Ovary (tissue), 9 donors: ENCODE data around the gene ENAH. TPM values are rescaled to one million over a fixed set of nuclear protein-coding genes. Genes with fewer than 3 reads are reported as not detected.

Experiments used
- DNase-seq, 5 donors: peaks; one replicate each; pipeline ENCODE4 v3.0.0-alpha.2; 2019 to 2020
- H3K27ac ChIP-seq, 2 donors: fragments of 200-600 bp; one replicate each; pipeline versions ENCODE4 v1.5.1 to v1.8.0; 2019 to 2022
- H3K27me3 ChIP-seq: fragments of 200-600 bp; one replicate; pipeline ENCODE4 v1.8.0; 2022
- H3K36me3 ChIP-seq: fragments of 200-600 bp; sonication (generic); one replicate; pipeline ENCODE4 v1.5.1; 2019
- H3K4me1 ChIP-seq: one replicate; pipeline ENCODE4 v1.8.1; 2013; ENCODE audit warnings: mild to moderate bottlenecking, moderate library complexity; ENCODE audit not compliant: insufficient read depth
- H3K4me3 ChIP-seq: fragments of 200-600 bp; sonication (generic); one replicate; pipeline ENCODE4 v1.5.1; 2017
- H3K9me3 ChIP-seq, 2 donors: fragments of 200-600 bp in 1 of 2; sonication (generic) in 1 of 2; one replicate each; pipeline versions ENCODE4 v1.5.1 to v1.8.1; 2013 to 2019; ENCODE audit warnings: mild to moderate bottlenecking in 1 of 2, moderate library complexity in 1 of 2
- CTCF ChIP-seq, 3 donors: fragments of 450-650 bp in 2 of 3; fragments of 200-600 bp in 1 of 3; IDR thresholded peaks; one replicate each; pipeline versions ENCODE4 v1.5.1 to v1.8.0; 2016 to 2022; ENCODE audit warnings: antibody characterized with exemption in 3 of 3, mild to moderate bottlenecking in 1 of 3
- EP300 ChIP-seq: sonication (generic); formaldehyde crosslinking; IDR thresholded peaks from one replicate; pipeline ENCODE4 v1.6.1; 2017; ENCODE audit warnings: antibody characterized with exemption
- POLR2A ChIP-seq: fragments of 450-650 bp; IDR thresholded peaks from one replicate; pipeline ENCODE4 v1.6.1; 2017; ENCODE audit warnings: antibody characterized with exemption, mild to moderate bottlenecking, moderate library complexity
- WGBS, 3 donors: extraction: QIAGEN DNeasy Blood & Tissue Kit in 1 of 3; methylation state at CpG; one replicate each; pipeline versions ENCODE4 v1.1.5 to v1.1.7; 2013 to 2017; 5-methylcytosine and 5-hydroxymethylcytosine counted together
- intact Hi-C, 4 donors: fragments of 100-400 bp; cut with DNase I; formaldehyde crosslinking; loops; one replicate each; pipeline versions ENCODE4 v1.11.0 to v1.15.1; 2022 to 2023
- polyA plus RNA-seq, 2 donors: library from polyadenylated mRNA; stranded (reverse); fragments of 200-250 nt in 1 of 2; fragments of 350-450 nt in 1 of 2; fragmentation: Illumina TruSeq in 1 of 2; extraction: RNeasy Lipid Tissue Mini Kit (QIAGEN cat#74804) in 1 of 2; gene quantifications; one replicate each; pipeline ENCODE4 v1.2.3, GENCODE V29; 2013 to 2014
- total RNA-seq, 7 donors: library from RNA; depleted of rRNA in 2 of 7; stranded (reverse); fragments of >200 nt in 2 of 7; fragmentation: NEBNext Ultra II Directional in 3 of 7; extraction: Animal tissue kit (Norgen Biotek cat#: 25700) in 3 of 7; gene quantifications; one replicate each; pipeline versions ENCODE4 v1.1.0 to v1.2.4, GENCODE V29; 2016 to 2023
- donor health status: DM: no; HTN: no; CAD: no; lungs with moderate emphysema.
- donor health status: DM: no; HTN: no; CAD: no.
- donor health status: Bipolar disorder and iron deficiency.
- donor health status: DM: yes; HTN: yes; CAD: no.
- donor health status: DM: no; HTN: no; CAD: no.
- donor health status: DM: yes; HTN: yes; CAD: no.

ENAH gene
- total and polyA plus RNA-seq, 9 donors = 33.4 to 137 (median 88.6) TPM

GRCh38 chr1:225651872-225652728, 823 bp downstream of the ENAH start:
- peak in 3 of 5 donors; percentile 39 to 56 (median 50) for DNase-seq
- Histone ChIP-seq H3K27ac (peak overlapping the region; percentile 96 to 99), H3K9me3 (no peaks in the 10 kb centered on the region), H3K4me3 (peak overlapping the region; percentile 94), H3K36me3 (no peaks in the 10 kb centered on the region), H3K27me3 (no peaks in the 10 kb centered on the region), H3K4me1 (peaks cover 7% of the 10 kb centered on the region)
- 0 to 1% (median 1%) methylated on average over 44 to 45 of the region's 45 CpGs for WGBS, 3 donors
- TF ChIP-seq POLR2A = no peak
- TF ChIP-seq CTCF (IDR thresholded peaks at IDR 0.05) = no peak
- no peak for TF ChIP-seq EP300
- intact Hi-C loops = loop anchor here (5.0 to 10.0 kb wide), 5 partner anchors 87 to 410 kb away; partner anchors contain the start of gene H3-3A (in 1 of the 4)

- WGBS, 3 donors = 4 to 9% (median 4%) methylated on average over 8 of the region's 8 CpGs
- Histone ChIP-seq H3K27me3 (no peaks in the 10 kb centered on the region), H3K36me3 (no peaks in the 10 kb centered on the region), H3K4me1 (peaks cover 7% of the 10 kb centered on the region), H3K27ac (peak overlapping the region in 1 of 2 donors; percentile 16), H3K4me3 (peak overlapping the region; percentile 94), H3K9me3 (no peaks in the 10 kb centered on the region)
- no peak for TF ChIP-seq POLR2A
- no peak for TF ChIP-seq EP300
- TF ChIP-seq CTCF (IDR thresholded peaks at IDR 0.05) = no peak
- intact Hi-C loops = loop anchor here (5.0 to 10.0 kb wide), 5 partner anchors 87 to 411 kb away; partner anchors contain the start of gene H3-3A (in 1 of the 4)
- no peak for DNase-seq
These were observed 1.5 kb downstream of the ENAH start for GRCh38 chr1:225651376-225651871.

- WGBS, 3 donors = 10 to 46% (median 15%) methylated on average over 5 of the region's 5 CpGs
- no peak for TF ChIP-seq POLR2A
- TF ChIP-seq CTCF (IDR thresholded peaks at IDR 0.05) = no peak
- TF ChIP-seq EP300 = no peak
These were observed 2.7 kb downstream of the ENAH start for GRCh38 chr1:225650179-225650578.

GRCh38 chr1:225645194-225645895, 7.6 kb downstream of the ENAH start:
- H3K4me3 ChIP-seq = no peak overlapping the region
- no peak overlapping the region for H3K27ac ChIP-seq
- intact Hi-C loops = no loop called here
- peaks cover 3% of the 10 kb centered on the region for H3K4me1 ChIP-seq
- H3K36me3 ChIP-seq = no peaks in the 10 kb centered on the region
- H3K9me3 ChIP-seq = no peaks in the 10 kb centered on the region
- no peak for TF ChIP-seq EP300
- no peak for TF ChIP-seq POLR2A
- no peak for TF ChIP-seq CTCF (IDR thresholded peaks at IDR 0.05)
- no peaks in the 10 kb centered on the region for H3K27me3 ChIP-seq
- 65 to 71% (median 67%) methylated on average over 6 of the region's 6 CpGs for WGBS, 3 donors
- no peak for DNase-seq

More at GRCh38 chr1:225650179-225650578, 2.7 kb downstream of the ENAH start:
- Histone ChIP-seq H3K27ac (peak overlapping the region in 1 of 2 donors; percentile 5), H3K36me3 (no peaks in the 10 kb centered on the region), H3K4me1 (peaks cover 6% of the 10 kb centered on the region), H3K4me3 (peak overlapping the region; percentile 94), H3K27me3 (no peaks in the 10 kb centered on the region), H3K9me3 (no peaks in the 10 kb centered on the region)
- intact Hi-C loops = loop anchor here (5.0 to 10.0 kb wide), 5 partner anchors 85 to 412 kb away; partner anchors contain the start of gene H3-3A (in 1 of the 4)
- no peak for DNase-seq
